A549 treated with CpdA at 1 μM for 4 hours (cell line): ENCODE data around the gene OR14J1. TPM values are rescaled to one million over a fixed set of nuclear protein-coding genes. Genes with fewer than 3 reads are reported as not detected.

Experiments used
- total RNA-seq: library from RNA; stranded (reverse); fragments of 200-300 nt; extraction: Qiagen RNA extraction; gene quantifications from 5 replicates; pipeline ENCODE4 v1.2.3, GENCODE V29; 2022; ENCODE audit warnings: low read depth

Gene OR14J1
- not detected in 5 replicates for total RNA-seq

GRCh38 chr6:29301316-29301715 lies at the start of gene OR14J1:
OR14J1 (plus strand) TSS chr6:29301701; CDS start chr6:29306690, 4,989 bp downstream.

Other genes starting within 250 kb of the OR14J1 start
- gene OR2B3, start 214.4 kb upstream of the OR14J1 start, total RNA-seq, result not detected in 5 replicates
- gene OR2J1, start 202.2 kb upstream of the OR14J1 start, total RNA-seq, result not detected in 5 replicates
- not detected in 5 replicates for gene OR2J3, start 193.6 kb upstream of the OR14J1 start, total RNA-seq
- not detected in 5 replicates for gene OR2J2, start 130.8 kb upstream of the OR14J1 start, total RNA-seq
- not detected in 5 replicates for gene OR5V1, start 67.2 kb downstream of the OR14J1 start, total RNA-seq
- gene OR12D3, start 73.6 kb downstream of the OR14J1 start, total RNA-seq, result not detected in 5 replicates
- not detected in 5 replicates for gene OR12D2, start 93.9 kb downstream of the OR14J1 start, total RNA-seq
- not detected in 5 replicates for gene OR12D1, start 113.2 kb downstream of the OR14J1 start, total RNA-seq
- gene OR10C1, start 137.6 kb downstream of the OR14J1 start, total RNA-seq, result not detected in 5 replicates
- gene OR11A1, start 155.4 kb downstream of the OR14J1 start, total RNA-seq, result not detected in 5 replicates
- not detected in 5 replicates for gene OR2H1, start 155.5 kb downstream of the OR14J1 start, total RNA-seq
- not detected in 5 replicates for gene MAS1L, start 186.3 kb downstream of the OR14J1 start, total RNA-seq